Stimulated activated CD4-positive, alpha-beta T cell treated with anti-CD3 and anti-CD28 coated beads, Interleukin-15, amount 100 ng/mL, for 48 hours (primary cell): ENCODE results near the gene F10.

Source experiments
- DNase-seq, 2 donors: peaks; one replicate each; pipeline ENCODE4 v3.0.0-alpha.2; 2020; ENCODE audit warnings: low read depth in 2 of 2

Gene F10

GRCh38 chr13:113116871-113117271, 5.7 kb upstream of the F10 start:
- no peak for DNase-seq

- no peak for DNase-seq
These were observed 5.2 kb upstream of the F10 start for GRCh38 chr13:113117335-113117872.

- DNase-seq = no peak
These were observed 4.7 kb upstream of the F10 start for GRCh38 chr13:113117911-113118260.

GRCh38 chr13:113118261-113119021, 4.2 kb upstream of the F10 start:
- no peak for DNase-seq

- no peak for DNase-seq
These were observed 3.3 kb upstream of the F10 start for GRCh38 chr13:113119166-113119821.

GRCh38 chr13:113119822-113120189, 2.8 kb upstream of the F10 start:
- no peak for DNase-seq

- no peak for DNase-seq
These were observed 2.1 kb upstream of the F10 start for GRCh38 chr13:113120300-113121182.

GRCh38 chr13:113121183-113121927, 1.2 kb upstream of the F10 start:
- DNase-seq = no peak

- DNase-seq = no peak
These were observed 599 bp upstream of the F10 start for GRCh38 chr13:113121928-113122471.

GRCh38 chr13:113123226-113124201, 915 bp downstream of the F10 start:
- no peak for DNase-seq

- DNase-seq = no peak
These were observed 1.8 kb downstream of the F10 start for GRCh38 chr13:113124211-113124970.

- no peak for DNase-seq
These were observed 3.1 kb downstream of the F10 start for GRCh38 chr13:113125506-113126264.

- DNase-seq = no peak
These were observed 3.9 kb downstream of the F10 start for GRCh38 chr13:113126265-113127150.

GRCh38 chr13:113129480-113129879, 6.9 kb downstream of the F10 start:
- no peak for DNase-seq

GRCh38 chr13:113129921-113130750, 7.5 kb downstream of the F10 start:
- DNase-seq = no peak

GRCh38 chr13:113135281-113135760, 12.7 kb downstream of the F10 start:
- no peak for DNase-seq
